ENCODE measurements around the gene FKBP1B. TPM values are rescaled to one million over a fixed set of nuclear protein-coding genes. Genes with fewer than 3 reads are reported as not detected.

The FKBP1B gene
- total RNA-seq, 1 donor, result 6.0 TPM

- TF ChIP-seq, protein P1, sequence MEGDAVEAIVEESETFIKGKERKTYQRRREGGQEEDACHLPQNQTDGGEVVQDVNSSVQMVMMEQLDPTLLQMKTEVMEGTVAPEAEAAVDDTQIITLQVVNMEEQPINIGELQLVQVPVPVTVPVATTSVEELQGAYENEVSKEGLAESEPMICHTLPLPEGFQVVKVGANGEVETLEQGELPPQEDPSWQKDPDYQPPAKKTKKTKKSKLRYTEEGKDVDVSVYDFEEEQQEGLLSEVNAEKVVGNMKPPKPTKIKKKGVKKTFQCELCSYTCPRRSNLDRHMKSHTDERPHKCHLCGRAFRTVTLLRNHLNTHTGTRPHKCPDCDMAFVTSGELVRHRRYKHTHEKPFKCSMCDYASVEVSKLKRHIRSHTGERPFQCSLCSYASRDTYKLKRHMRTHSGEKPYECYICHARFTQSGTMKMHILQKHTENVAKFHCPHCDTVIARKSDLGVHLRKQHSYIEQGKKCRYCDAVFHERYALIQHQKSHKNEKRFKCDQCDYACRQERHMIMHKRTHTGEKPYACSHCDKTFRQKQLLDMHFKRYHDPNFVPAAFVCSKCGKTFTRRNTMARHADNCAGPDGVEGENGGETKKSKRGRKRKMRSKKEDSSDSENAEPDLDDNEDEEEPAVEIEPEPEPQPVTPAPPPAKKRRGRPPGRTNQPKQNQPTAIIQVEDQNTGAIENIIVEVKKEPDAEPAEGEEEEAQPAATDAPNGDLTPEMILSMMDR (IDR thresholded peaks at IDR 0.05; ENCODE audit: insufficient read depth, low read depth, low read length), result no peak
- DNase-seq (ENCODE audit: low read depth), result no peak
- no peak overlapping the region for H3K4me3 ChIP-seq (ENCODE audit: low read depth, low read length)
Observed at GRCh38 chr2:24017711-24018110, 31.8 kb upstream of the FKBP1B start.

DNA sequence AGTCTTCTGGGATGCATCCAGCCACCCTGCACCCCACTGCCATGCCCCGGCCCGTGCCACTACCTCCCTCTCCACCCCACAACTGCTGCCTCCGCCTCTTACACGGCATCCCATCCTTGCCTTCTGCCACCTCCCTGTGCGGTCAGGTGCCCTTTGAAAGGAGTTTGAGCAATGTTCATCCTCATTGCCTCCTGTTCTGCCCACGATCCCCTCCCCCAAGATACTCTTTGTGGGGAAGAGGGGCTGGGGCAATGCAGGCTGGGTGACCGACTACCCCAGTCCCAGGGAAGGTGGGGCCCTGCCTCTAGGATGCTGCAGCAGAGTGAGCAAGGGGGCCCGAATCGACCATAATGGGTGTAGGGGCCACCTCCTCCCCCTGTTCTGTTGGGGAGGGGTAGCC is 31.3 kb upstream of the FKBP1B start:
- no peak overlapping the region for H3K4me3 ChIP-seq (ENCODE audit: low read depth, low read length)
- no peak for DNase-seq (ENCODE audit: low read depth)
- TF ChIP-seq, protein P1 (IDR thresholded peaks at IDR 0.05; ENCODE audit: insufficient read depth, low read depth, low read length), result no peak

DNA sequence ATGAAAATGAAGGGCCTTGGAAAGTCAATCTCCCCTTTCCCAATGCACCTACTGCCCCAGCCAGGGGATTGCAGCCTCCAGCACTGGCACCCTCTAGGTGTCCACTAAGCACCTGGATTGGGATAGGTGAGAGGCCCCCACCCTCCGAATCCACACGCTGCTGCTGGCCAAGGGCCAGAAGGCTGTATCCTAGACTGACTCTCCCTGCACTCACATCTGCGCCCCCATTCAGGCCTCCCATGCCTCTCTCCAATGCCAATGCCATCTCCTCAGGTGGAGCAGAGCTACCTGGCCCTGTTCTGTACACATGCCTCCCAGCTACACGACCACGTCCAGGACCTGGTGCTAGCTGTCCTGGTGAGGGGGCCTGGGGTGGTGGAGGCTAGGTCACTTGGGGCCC is 29.8 kb upstream of the FKBP1B start:
- no peak overlapping the region for H3K4me3 ChIP-seq (ENCODE audit: low read depth, low read length)
- DNase-seq (ENCODE audit: low read depth), result no peak
- TF ChIP-seq, protein P1 (IDR thresholded peaks at IDR 0.05; ENCODE audit: insufficient read depth, low read depth, low read length), result no peak

DNA sequence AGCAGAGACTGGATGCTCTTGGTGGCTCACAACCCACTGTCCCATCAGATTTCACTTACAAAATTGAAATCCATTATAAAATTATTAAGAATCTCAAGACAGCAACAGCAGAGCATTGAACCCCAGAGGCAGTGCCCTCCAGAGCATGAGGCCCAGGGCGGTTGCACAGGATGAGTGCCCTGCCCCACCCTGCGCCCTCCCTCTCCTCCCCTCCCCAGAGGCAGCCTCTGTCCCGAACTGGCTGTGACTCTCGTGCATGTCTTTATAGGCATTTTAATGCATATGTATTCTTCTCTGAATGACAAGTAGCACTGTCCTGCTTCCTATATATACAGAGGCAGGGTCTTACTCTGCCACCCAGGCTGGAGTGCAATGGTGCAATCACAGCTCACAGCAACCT is 29.3 kb upstream of the FKBP1B start:
- H3K4me3 ChIP-seq (ENCODE audit: low read depth, low read length), result no peak overlapping the region
- TF ChIP-seq, protein P1 (IDR thresholded peaks at IDR 0.05; ENCODE audit: insufficient read depth, low read depth, low read length), result no peak
- no peak for DNase-seq (ENCODE audit: low read depth)

GRCh38 chr2:24021122-24021998 is 28.2 kb upstream of the FKBP1B start:
- no peak overlapping the region for H3K4me3 ChIP-seq (ENCODE audit: low read depth, low read length)
- TF ChIP-seq, protein P1 (IDR thresholded peaks at IDR 0.05; ENCODE audit: insufficient read depth, low read depth, low read length), result peak; percentile 43
- DNase-seq (ENCODE audit: low read depth), result no peak

- no peak overlapping the region for H3K4me3 ChIP-seq (ENCODE audit: low read depth, low read length)
- TF ChIP-seq, protein P1 (IDR thresholded peaks at IDR 0.05; ENCODE audit: insufficient read depth, low read depth, low read length), result no peak
- DNase-seq (ENCODE audit: low read depth), result no peak
Observed at GRCh38 chr2:24022324-24022974, 27.1 kb upstream of the FKBP1B start.
